GM12878 (cell line): ENCODE measurements around the gene DPM1. TPM values are rescaled to one million over a fixed set of nuclear protein-coding genes. Genes with fewer than 3 reads are reported as not detected.

Experiments used
- ATF2 ChIP-seq: IDR thresholded peaks from 2 replicates; pipeline ENCODE4 v1.6.1; 2012; ENCODE audit warnings: low read length, inconsistent platforms
- BMI1 ChIP-seq: fragments of 450-650 bp; IDR thresholded peaks from 2 replicates; pipeline ENCODE4 v1.6.1; 2016; ENCODE audit warnings: mild to moderate bottlenecking, moderate library complexity, borderline replicate concordance
- CHD4 ChIP-seq: fragments of 200-600 bp; sonication (generic); IDR thresholded peaks from 2 replicates; pipeline ENCODE4 v1.6.1; 2016; ENCODE audit warnings: mild to moderate bottlenecking
- EZH2 ChIP-seq: IDR thresholded peaks from 2 replicates; pipeline ENCODE4 v1.6.1; 2012; ENCODE audit warnings: low read depth, mild to moderate bottlenecking, control low read depth, inconsistent platforms, low read length, borderline replicate concordance; ENCODE audit not compliant: control insufficient read depth
- FOXK2 ChIP-seq: fragments of 450-650 bp; IDR thresholded peaks from 2 replicates; pipeline ENCODE4 v1.6.1; 2017; ENCODE audit warnings: mild to moderate bottlenecking, moderate library complexity
- KAT2A ChIP-seq: conservative IDR thresholded peaks from 2 replicates; pipeline ENCODE4 v1.6.1; 2011; ENCODE audit warnings: low read depth, low read length; ENCODE audit not compliant: control insufficient read depth
- POU2F2 ChIP-seq: IDR thresholded peaks from 3 replicates; pipeline ENCODE4 v1.6.1; 2011; ENCODE audit warnings: low read depth, mild to moderate bottlenecking, low read length, borderline replicate concordance
- PRDM15 ChIP-seq: fragments of 450-650 bp; formaldehyde crosslinking; IDR thresholded peaks from 2 replicates; pipeline ENCODE4 v1.4.0; 2020; ENCODE audit warnings: mild to moderate bottlenecking, moderate library complexity
- TCF3 ChIP-seq: IDR thresholded peaks from 2 replicates; pipeline ENCODE4 v1.6.1; 2012; ENCODE audit warnings: low read depth, mild to moderate bottlenecking, low read length, borderline replicate concordance; ENCODE audit not compliant: insufficient read depth
- ZNF622 ChIP-seq: fragments of 450-650 bp; IDR thresholded peaks from 2 replicates; pipeline ENCODE4 v1.6.1; 2017; ENCODE audit warnings: mild to moderate bottlenecking, inconsistent platforms
- polyA plus RNA-seq, 11 experiments: library from polyadenylated mRNA; depleted of rRNA in 4 of 11; unstranded in 6 of 11; stranded (reverse) in 5 of 11; fragments of >200 nt; fragmentation: Nextera tagmentation in 4 of 11; fragmentation: Illumina TruSeq in 1 of 11; extraction: Ambion mirVana in 4 of 11; extraction: Trizol in 1 of 11; gene quantifications; 1 replicate in 1 of 11; 2 replicates in 10 of 11; pipeline versions ENCODE4 v1.2.1 to v1.2.3, GENCODE V29; 2011 to 2016; ENCODE audit warnings: inconsistent platforms in 2 of 11, missing spikeins in 2 of 11, low read depth in 1 of 11
- total RNA-seq, 4 experiments: library from RNA; depleted of rRNA in 3 of 4; stranded (reverse); fragments of >200 nt in 3 of 4; fragmentation: Illumina TruSeq in 1 of 4; extraction: Trizol in 1 of 4; gene quantifications; 2 replicates each; pipeline versions ENCODE4 v1.2.1 to v1.2.3, GENCODE V29; 2013 to 2021
- TF ChIP-seq, protein P1 (sequence below): fragments of 450-650 bp; IDR thresholded peaks from 2 replicates; pipeline ENCODE4 v1.6.1; 2016; ENCODE audit warnings: mild to moderate bottlenecking, moderate library complexity, borderline replicate concordance
- TF ChIP-seq, protein P2 (sequence below): fragments of 450-650 bp; IDR thresholded peaks from 2 replicates; pipeline ENCODE4 v1.6.1; 2018; ENCODE audit warnings: mild to moderate bottlenecking, low read depth, moderate library complexity; ENCODE audit not compliant: partially characterized antibody
- TF ChIP-seq, protein P3 (sequence below): fragments of 450-650 bp; conservative IDR thresholded peaks from 2 replicates; pipeline ENCODE4 v1.6.1; 2017; ENCODE audit warnings: mild to moderate bottlenecking, moderate library complexity

Gene DPM1
- total and polyA plus RNA-seq, 10 of the 15 experiments (the other 5 are each of a cell fraction or from before 2014, with no cell fraction given): 53.3 to 167 (median 108) TPM

- TF ChIP-seq, protein P1, sequence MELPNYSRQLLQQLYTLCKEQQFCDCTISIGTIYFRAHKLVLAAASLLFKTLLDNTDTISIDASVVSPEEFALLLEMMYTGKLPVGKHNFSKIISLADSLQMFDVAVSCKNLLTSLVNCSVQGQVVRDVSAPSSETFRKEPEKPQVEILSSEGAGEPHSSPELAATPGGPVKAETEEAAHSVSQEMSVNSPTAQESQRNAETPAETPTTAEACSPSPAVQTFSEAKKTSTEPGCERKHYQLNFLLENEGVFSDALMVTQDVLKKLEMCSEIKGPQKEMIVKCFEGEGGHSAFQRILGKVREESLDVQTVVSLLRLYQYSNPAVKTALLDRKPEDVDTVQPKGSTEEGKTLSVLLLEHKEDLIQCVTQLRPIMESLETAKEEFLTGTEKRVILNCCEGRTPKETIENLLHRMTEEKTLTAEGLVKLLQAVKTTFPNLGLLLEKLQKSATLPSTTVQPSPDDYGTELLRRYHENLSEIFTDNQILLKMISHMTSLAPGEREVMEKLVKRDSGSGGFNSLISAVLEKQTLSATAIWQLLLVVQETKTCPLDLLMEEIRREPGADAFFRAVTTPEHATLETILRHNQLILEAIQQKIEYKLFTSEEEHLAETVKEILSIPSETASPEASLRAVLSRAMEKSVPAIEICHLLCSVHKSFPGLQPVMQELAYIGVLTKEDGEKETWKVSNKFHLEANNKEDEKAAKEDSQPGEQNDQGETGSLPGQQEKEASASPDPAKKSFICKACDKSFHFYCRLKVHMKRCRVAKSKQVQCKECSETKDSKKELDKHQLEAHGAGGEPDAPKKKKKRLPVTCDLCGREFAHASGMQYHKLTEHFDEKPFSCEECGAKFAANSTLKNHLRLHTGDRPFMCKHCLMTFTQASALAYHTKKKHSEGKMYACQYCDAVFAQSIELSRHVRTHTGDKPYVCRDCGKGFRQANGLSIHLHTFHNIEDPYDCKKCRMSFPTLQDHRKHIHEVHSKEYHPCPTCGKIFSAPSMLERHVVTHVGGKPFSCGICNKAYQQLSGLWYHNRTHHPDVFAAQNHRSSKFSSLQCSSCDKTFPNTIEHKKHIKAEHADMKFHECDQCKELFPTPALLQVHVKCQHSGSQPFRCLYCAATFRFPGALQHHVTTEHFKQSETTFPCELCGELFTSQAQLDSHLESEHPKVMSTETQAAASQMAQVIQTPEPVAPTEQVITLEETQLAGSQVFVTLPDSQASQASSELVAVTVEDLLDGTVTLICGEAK: peak; percentile 98
- TF ChIP-seq, protein P2, sequence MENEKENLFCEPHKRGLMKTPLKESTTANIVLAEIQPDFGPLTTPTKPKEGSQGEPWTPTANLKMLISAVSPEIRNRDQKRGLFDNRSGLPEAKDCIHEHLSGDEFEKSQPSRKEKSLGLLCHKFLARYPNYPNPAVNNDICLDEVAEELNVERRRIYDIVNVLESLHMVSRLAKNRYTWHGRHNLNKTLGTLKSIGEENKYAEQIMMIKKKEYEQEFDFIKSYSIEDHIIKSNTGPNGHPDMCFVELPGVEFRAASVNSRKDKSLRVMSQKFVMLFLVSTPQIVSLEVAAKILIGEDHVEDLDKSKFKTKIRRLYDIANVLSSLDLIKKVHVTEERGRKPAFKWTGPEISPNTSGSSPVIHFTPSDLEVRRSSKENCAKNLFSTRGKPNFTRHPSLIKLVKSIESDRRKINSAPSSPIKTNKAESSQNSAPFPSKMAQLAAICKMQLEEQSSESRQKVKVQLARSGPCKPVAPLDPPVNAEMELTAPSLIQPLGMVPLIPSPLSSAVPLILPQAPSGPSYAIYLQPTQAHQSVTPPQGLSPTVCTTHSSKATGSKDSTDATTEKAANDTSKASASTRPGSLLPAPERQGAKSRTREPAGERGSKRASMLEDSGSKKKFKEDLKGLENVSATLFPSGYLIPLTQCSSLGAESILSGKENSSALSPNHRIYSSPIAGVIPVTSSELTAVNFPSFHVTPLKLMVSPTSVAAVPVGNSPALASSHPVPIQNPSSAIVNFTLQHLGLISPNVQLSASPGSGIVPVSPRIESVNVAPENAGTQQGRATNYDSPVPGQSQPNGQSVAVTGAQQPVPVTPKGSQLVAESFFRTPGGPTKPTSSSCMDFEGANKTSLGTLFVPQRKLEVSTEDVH: peak; percentile 99
- TF ChIP-seq ZNF622 (no peak), EZH2 (no peak), PRDM15 (CRISPR knock-in tag) (no peak), POU2F2 (no peak; the same call in 2 of the 3 replicates), CHD4 (no peak), KAT2A (no peak), BMI1 (peak; percentile 98), ATF2 (no peak), TCF3 (no peak), FOXK2 (peak; percentile 97)
- TF ChIP-seq, protein P3, sequence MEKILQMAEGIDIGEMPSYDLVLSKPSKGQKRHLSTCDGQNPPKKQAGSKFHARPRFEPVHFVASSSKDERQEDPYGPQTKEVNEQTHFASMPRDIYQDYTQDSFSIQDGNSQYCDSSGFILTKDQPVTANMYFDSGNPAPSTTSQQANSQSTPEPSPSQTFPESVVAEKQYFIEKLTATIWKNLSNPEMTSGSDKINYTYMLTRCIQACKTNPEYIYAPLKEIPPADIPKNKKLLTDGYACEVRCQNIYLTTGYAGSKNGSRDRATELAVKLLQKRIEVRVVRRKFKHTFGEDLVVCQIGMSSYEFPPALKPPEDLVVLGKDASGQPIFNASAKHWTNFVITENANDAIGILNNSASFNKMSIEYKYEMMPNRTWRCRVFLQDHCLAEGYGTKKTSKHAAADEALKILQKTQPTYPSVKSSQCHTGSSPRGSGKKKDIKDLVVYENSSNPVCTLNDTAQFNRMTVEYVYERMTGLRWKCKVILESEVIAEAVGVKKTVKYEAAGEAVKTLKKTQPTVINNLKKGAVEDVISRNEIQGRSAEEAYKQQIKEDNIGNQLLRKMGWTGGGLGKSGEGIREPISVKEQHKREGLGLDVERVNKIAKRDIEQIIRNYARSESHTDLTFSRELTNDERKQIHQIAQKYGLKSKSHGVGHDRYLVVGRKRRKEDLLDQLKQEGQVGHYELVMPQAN: peak; percentile 48
Measured at GRCh38 chr20:50958615-50959542, 547 bp upstream of the DPM1 start, which contains the start of gene MOCS3 (continued).
